A673 (cell line): ENCODE data around the gene LCN10. TPM values are rescaled to one million over a fixed set of nuclear protein-coding genes. Genes with fewer than 3 reads are reported as not detected.
A peak's percentile ranks its signal among the peaks of the same experiment; 100 is the strongest.
"Not testable (repeated sequence)": the region's sequence is repeated elsewhere in the genome, so short reads cannot be mapped to it uniquely, and the experiment has no call there.

ENCODE experiments used
- BruUV-seq: library from RNA; stranded (reverse); fragments of 400-500 nt; replicated peaks from 2 replicates; lab custom pipeline; 2021; lab: Mats Ljungman, UMichigan
- CTCF ChIA-PET: fragments of 300-600 bp; sonication (Branson Sonifier 250); formaldehyde crosslinking; loops from one replicate; lab custom pipeline; 2022; ENCODE audit warnings: antibody characterized with exemption; lab: Charles Lee
- POLR2A ChIA-PET: fragments of 300-600 bp; sonication (Branson Sonifier 250); formaldehyde crosslinking; loops from one replicate; lab custom pipeline; 2022; ENCODE audit warnings: antibody characterized with exemption; ENCODE audit not compliant: low non-redundant PET; lab: Charles Lee
- DNase-seq: peaks from one replicate; pipeline ENCODE4 v3.0.0-alpha.2; 2015; ENCODE audit warnings: low spot score
- H3K27ac ChIP-seq: fragments of 200-600 bp; sonication (generic); 2 replicates; pipeline ENCODE4 v1.5.1; 2016; ENCODE audit warnings: mixed run types, low read depth, mild to moderate bottlenecking, mixed read lengths, antibody characterized with exemption, low read length; ENCODE audit not compliant: poor library complexity, severe bottlenecking
- H3K27me3 ChIP-seq: fragments of 200-600 bp; sonication (generic); replicated peaks from 2 replicates; pipeline ENCODE4 v1.6.1; 2017; ENCODE audit warnings: mixed run types, low read depth, mild to moderate bottlenecking, mixed read lengths, antibody characterized with exemption, low read length; ENCODE audit not compliant: insufficient read depth, poor library complexity
- H3K36me3 ChIP-seq: fragments of 200-600 bp; sonication (generic); 2 replicates; pipeline ENCODE4 v1.6.1; 2016; ENCODE audit warnings: mixed run types, mild to moderate bottlenecking, mixed read lengths, antibody characterized with exemption, low read length; ENCODE audit not compliant: insufficient read depth, poor library complexity, severe bottlenecking
- H3K4me1 ChIP-seq: fragments of 200-600 bp; sonication (generic); 2 replicates; pipeline ENCODE4 v1.6.1; 2017; ENCODE audit warnings: mixed run types, mild to moderate bottlenecking, mixed read lengths, antibody characterized with exemption, low read length; ENCODE audit not compliant: insufficient read depth, poor library complexity, severe bottlenecking
- H3K4me3 ChIP-seq: fragments of 200-600 bp; sonication (generic); 2 replicates; pipeline ENCODE4 v1.5.1; 2016; ENCODE audit warnings: low read depth, mixed run types, mild to moderate bottlenecking, mixed read lengths, low read length; ENCODE audit not compliant: poor library complexity, severe bottlenecking
- H3K9me3 ChIP-seq: fragments of 200-600 bp; sonication (generic); 2 replicates; pipeline ENCODE4 v1.6.1; 2016; ENCODE audit warnings: mixed run types, low read depth, mild to moderate bottlenecking, mixed read lengths, antibody characterized with exemption, low read length; ENCODE audit not compliant: poor library complexity, severe bottlenecking
- CTCF ChIP-seq: fragments of 300-800, 200-600 bp; sonication (generic); conservative IDR thresholded peaks from 2 replicates; pipeline ENCODE4 v1.5.1; 2017; ENCODE audit warnings: low read depth, mild to moderate bottlenecking, antibody characterized with exemption, low read length, moderate library complexity, mixed read lengths
- EZH2 ChIP-seq: fragments of 200-600 bp; sonication (generic); IDR thresholded peaks from 2 replicates; pipeline ENCODE4 v1.6.1; 2017; ENCODE audit warnings: borderline replicate concordance, low read depth, mild to moderate bottlenecking, mixed read lengths, antibody characterized with exemption, low read length; ENCODE audit not compliant: poor library complexity, severe bottlenecking
- intact Hi-C: fragments of 100-400 bp; cut with micrococcal nuclease; formaldehyde crosslinking; loops from one replicate; pipeline ENCODE4 v1.10.0; 2022; ENCODE audit not compliant: unreplicated experiment
- total RNA-seq: library from RNA; stranded (reverse); gene quantifications from 2 replicates; pipeline ENCODE4 v1.2.3, GENCODE V29; 2021

The LCN10 gene
- total RNA-seq, 1 experiment from 2014 or later, result 0.15 TPM

GRCh38 chr9:136790640-136791515 is 48.1 kb upstream of the LCN10 start, which contains the start of gene TMEM141:
TMEM141 (plus strand) TSS chr9:136791344; CDS start chr9:136791371, 27 bp downstream.
- BruUV-seq, result no TSS peak
- Histone ChIP-seq H3K36me3 (no peaks in the 10 kb centered on the region), H3K4me3 (peak within 1 kb of the TSS; percentile 96), H3K27me3 (no peaks in the 10 kb centered on the region), H3K9me3 (no peaks in the 10 kb centered on the region), H3K27ac (peak within 1 kb of the TSS; percentile 94), H3K4me1 (peaks cover 16% of the 10 kb centered on the region)
- intact Hi-C loops, result loop anchor here (5.0 kb wide), 1 partner anchor 431 kb away; the partner anchor contains the start of gene RNF208
- TF ChIP-seq EZH2, result no peak
- no peak for TF ChIP-seq CTCF
- CTCF ChIA-PET, result interaction anchor here (0.5 to 1.0 kb wide), 6 partner anchors 21 to 446 kb away, joined by 3 to 5 read pairs (median 3); no protein-coding TSS in a partner anchor
- POLR2A ChIA-PET, result no interaction called here
- DNase-seq, result peak; percentile 100

GRCh38 chr9:136789523-136789937 is 46.8 kb upstream of the LCN10 start:
- ChIA-PET CTCF (no interaction called here), POLR2A (interaction anchor here (0.6 kb wide), 1 partner anchor 281 kb away, joined by 3 read pairs; the partner anchor contains the start of gene SAPCD2)
- H3K4me3 ChIP-seq, result no peak overlapping the region
- DNase-seq, result no peak
- H3K9me3 ChIP-seq, result no peaks in the 10 kb centered on the region
- H3K27me3 ChIP-seq, result no peaks in the 10 kb centered on the region
- H3K27ac ChIP-seq, result no peak overlapping the region
- BruUV-seq, result no TSS peak
- intact Hi-C loops, result no loop called here
- peaks cover 16% of the 10 kb centered on the region for H3K4me1 ChIP-seq
- no peaks in the 10 kb centered on the region for H3K36me3 ChIP-seq
- no peak for TF ChIP-seq CTCF
- no peak for TF ChIP-seq EZH2

- H3K4me1 ChIP-seq, result peaks cover 16% of the 10 kb centered on the region
- POLR2A ChIA-PET, result interaction anchor here (0.6 kb wide), 1 partner anchor 282 kb away, joined by 3 read pairs; the partner anchor contains the start of gene SAPCD2
- H3K9me3 ChIP-seq, H3K4me3 ChIP-seq, H3K27ac ChIP-seq, H3K27me3 ChIP-seq, H3K36me3 ChIP-seq, CTCF ChIA-PET, intact Hi-C loops, DNase-seq, BruUV-seq: not testable (repeated sequence)
These were observed 46.1 kb upstream of the LCN10 start for GRCh38 chr9:136788644-136789522.
